ENCODE data around the gene C1orf232. TPM values are rescaled to one million over a fixed set of nuclear protein-coding genes. Genes with fewer than 3 reads are reported as not detected.
A peak's percentile ranks its signal among the peaks of the same experiment; 100 is the strongest.

Gene C1orf232
- total RNA-seq, 1 donor: not detected

DNA sequence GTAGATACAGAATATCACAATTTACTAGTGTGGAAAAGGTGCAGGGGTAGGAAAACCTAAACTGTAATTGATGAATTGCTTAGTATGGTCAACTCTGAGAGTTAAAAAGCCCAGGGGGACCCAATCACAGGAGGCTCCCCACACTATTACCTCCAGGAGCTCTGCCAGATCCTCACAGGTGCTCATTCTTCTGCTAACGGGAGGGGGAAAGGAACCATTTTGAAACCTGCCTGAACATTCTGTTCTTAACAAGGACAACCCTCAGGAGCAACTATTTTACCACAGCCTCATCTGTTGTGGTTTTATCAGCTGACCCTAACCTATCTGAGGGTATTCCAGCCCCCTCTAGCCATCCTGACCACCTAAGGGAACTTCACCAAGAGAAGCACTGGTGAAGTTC is 38.1 kb downstream of the C1orf232 start:
- TF ChIP-seq CTCF (IDR thresholded peaks at IDR 0.05; ENCODE audit: insufficient read depth, low read depth, low read length): no peak
- H3K4me3 ChIP-seq (ENCODE audit: low read depth, low read length): no peak overlapping the region
- no peak for DNase-seq (ENCODE audit: low read depth)

GRCh38 chr1:26129778-26130177 is 39.0 kb downstream of the C1orf232 start:
- no peak overlapping the region for H3K4me3 ChIP-seq (ENCODE audit: low read depth, low read length)
- DNase-seq (ENCODE audit: low read depth): no peak
- TF ChIP-seq CTCF (IDR thresholded peaks at IDR 0.05; ENCODE audit: insufficient read depth, low read depth, low read length): no peak

DNA sequence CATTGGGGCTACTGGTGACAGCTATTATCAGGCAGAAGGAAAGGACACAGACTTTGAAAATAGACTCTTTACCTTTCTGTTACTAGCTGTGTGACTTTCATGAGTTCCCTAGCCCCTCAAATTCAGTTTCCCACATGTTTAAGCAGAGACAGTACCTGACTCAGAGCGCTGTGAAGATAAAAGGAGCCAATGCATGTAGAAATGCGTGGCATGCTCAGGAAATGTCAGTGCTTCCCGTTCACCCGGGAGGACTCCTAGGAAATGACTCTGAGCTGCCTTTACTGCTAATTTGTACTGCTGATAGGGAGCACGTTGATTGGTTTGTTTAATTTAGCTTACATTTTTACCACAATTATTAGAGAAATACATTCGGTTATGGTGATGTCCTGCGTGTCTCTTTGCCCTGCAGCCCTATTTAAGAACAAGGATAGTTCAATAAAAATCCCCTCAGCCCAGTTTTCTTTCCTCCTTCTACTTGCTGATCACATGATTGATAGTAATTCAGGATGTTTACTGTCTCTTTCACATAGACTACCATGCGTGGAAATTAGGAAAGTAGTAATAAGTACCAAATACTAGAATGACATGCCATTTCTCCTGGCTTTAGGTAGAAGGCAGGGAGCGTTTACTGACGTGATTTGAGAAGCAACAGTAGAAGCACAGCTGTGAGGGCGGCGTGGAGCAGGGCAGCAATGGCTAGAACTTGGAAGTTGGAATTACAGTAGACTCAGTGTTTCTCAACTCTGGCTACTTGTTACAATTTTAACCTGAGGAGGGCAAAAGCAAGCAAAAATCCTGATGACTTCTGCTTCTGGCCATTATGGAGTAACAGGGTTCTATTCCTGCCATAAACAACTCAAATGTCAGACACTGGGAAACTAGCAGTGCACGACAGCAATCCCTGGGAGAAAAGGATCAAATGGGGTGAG is 41.3 kb downstream of the C1orf232 start:
- H3K4me3 ChIP-seq (ENCODE audit: low read depth, low read length): no peak overlapping the region
- no peak for DNase-seq (ENCODE audit: low read depth)
- no peak for TF ChIP-seq CTCF (IDR thresholded peaks at IDR 0.05; ENCODE audit: insufficient read depth, low read depth, low read length)

GRCh38 chr1:26126321-26127084 is 42.3 kb downstream of the C1orf232 start:
- peak; percentile 51 for DNase-seq (ENCODE audit: low read depth)
- H3K4me3 ChIP-seq (ENCODE audit: low read depth, low read length): no peak overlapping the region
- TF ChIP-seq CTCF (IDR thresholded peaks at IDR 0.05; ENCODE audit: insufficient read depth, low read depth, low read length): no peak

- no peak overlapping the region for H3K4me3 ChIP-seq (ENCODE audit: low read depth, low read length)
- no peak for TF ChIP-seq CTCF (IDR thresholded peaks at IDR 0.05; ENCODE audit: insufficient read depth, low read depth, low read length)
- DNase-seq (ENCODE audit: low read depth): no peak
These were observed 42.8 kb downstream of the C1orf232 start for GRCh38 chr1:26125946-26126320.

DNA sequence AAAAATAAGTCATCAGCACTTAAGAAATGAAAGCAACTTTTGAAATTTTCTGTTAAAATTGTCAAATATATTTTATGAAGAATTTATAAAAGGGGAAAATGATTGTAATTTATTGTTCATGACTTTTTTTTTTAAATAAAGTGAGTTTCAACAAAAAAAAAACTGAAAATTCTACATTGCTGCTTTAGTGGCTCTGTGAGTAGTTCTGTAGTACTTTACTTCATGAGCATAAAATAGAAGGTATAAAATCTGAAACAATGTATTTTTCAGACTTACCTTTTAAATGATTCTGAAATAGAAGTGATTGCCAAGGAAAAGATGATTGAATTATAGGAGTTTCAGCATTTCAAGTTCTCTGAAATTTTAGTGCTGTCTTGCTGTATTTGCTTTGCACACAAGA is 43.4 kb downstream of the C1orf232 start:
- DNase-seq (ENCODE audit: low read depth): no peak
- TF ChIP-seq CTCF (IDR thresholded peaks at IDR 0.05; ENCODE audit: insufficient read depth, low read depth, low read length): no peak
- no peak overlapping the region for H3K4me3 ChIP-seq (ENCODE audit: low read depth, low read length)
